Stimulated activated CD4-positive, alpha-beta T cell treated with anti-CD3 and anti-CD28 coated beads, Interleukin-15, amount 100 ng/mL, for 24 hours (primary cell): ENCODE results near the gene RAB35.

ENCODE experiments used
- DNase-seq: peaks from one replicate; pipeline ENCODE4 v3.0.0-alpha.2; 2020

The RAB35 gene

DNA sequence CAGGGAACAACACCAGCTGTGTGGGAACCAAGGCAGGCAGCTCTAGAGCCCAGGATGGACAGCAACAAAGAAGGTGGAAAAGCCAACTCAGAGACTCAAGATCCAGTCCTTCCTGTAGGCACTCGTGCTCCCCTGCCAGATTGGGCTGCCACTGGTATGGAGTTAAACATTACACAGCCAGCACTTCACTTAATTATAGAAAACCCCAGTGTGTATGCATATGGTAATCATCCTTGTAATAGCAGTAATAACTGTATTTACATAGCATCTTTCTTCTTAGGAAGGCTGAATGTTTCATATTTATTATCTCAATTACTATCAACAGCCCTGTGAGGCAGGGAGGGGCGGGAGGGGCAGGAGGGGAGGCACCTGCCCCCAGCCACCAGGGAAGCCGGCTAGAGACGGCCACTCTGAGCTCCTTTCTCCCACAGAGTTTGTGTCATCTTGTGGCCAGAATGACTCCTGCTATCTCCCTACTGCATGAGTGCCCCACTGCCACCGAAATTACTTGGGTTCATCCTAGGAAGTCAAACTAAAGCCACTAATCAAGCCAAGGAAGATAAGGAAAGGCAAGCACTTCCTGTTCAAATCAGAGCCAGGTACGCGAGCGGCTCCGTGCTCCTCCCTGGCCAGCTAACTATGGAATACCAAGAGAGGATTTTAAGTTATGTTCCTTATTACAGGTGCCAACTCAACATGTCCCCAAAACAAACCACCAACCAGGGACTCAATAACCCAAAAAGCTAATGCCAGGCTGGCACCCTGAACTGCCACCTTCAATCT lies 15.7 kb upstream of the RAB35 start:
- DNase-seq, result no peak

GRCh38 chr12:120131116-120131515 lies 14.6 kb upstream of the RAB35 start:
- no peak for DNase-seq

- no peak for DNase-seq
Observed at GRCh38 chr12:120130011-120130410, 13.5 kb upstream of the RAB35 start.

DNA sequence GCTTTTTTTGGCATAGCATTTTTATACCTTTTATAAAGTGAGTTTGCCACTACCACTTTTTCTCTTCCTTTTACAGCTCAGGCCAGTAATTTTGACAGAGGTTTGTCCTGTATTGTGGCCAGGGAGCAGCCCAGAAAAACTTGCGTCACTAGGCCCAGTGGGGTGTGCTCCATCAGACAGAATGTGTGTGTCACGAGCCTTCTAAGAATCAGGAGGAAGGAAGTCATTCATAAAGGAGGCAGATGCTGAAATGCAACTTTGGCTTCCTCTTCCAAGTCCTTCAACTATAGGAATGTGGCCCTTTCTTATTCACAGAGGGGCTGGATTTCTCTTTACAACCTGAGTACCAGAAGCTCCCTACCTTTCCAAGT lies 10.1 kb upstream of the RAB35 start:
- peak; percentile 40 for DNase-seq

DNA sequence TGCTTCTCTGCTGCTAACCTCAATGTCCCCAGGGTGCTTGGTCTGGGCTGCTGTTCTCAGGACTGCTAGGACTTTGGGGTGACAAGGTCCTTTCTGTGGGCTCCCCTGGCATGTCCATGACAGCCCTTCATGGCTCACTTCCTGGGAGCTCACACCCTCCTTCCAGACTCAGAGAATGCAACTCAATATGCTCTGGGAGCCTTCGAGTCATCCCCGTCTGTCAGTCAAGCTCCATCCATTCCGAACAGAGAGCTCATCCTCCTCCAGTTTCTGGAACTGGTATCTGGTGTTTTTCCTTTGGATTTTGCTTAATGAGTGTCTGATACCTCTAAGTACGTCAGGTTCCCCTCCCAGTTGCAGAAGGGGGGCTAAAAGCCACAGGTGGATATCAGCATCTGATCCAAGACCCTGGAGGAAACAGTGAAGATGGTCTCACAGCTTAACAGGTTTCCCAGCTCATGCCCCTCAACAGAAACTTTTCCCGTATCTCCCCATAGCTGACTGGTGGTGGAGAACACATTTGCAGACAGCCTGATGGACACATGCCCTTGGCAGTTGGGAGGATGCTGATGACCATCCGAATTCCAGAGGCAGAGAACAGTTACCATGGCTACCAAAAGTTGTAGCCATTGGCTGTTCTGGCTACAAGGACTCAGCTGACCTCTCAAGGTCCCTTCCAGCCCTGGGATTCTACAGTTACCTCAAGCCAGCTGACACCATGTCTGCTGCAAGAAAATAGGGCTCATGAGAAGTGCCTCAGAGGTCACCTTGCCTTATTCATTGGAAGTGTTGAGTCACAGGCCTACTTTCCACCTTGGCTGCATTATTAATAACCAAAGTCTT lies 9.5 kb upstream of the RAB35 start:
- DNase-seq, result peak; percentile 39

GRCh38 chr12:120125029-120125428 lies 8.5 kb upstream of the RAB35 start:
- no peak for DNase-seq

- DNase-seq, result peak; percentile 28
Observed at GRCh38 chr12:120121766-120122293, 5.3 kb upstream of the RAB35 start.

GRCh38 chr12:120121343-120121742 lies 4.8 kb upstream of the RAB35 start:
- no peak for DNase-seq

DNA sequence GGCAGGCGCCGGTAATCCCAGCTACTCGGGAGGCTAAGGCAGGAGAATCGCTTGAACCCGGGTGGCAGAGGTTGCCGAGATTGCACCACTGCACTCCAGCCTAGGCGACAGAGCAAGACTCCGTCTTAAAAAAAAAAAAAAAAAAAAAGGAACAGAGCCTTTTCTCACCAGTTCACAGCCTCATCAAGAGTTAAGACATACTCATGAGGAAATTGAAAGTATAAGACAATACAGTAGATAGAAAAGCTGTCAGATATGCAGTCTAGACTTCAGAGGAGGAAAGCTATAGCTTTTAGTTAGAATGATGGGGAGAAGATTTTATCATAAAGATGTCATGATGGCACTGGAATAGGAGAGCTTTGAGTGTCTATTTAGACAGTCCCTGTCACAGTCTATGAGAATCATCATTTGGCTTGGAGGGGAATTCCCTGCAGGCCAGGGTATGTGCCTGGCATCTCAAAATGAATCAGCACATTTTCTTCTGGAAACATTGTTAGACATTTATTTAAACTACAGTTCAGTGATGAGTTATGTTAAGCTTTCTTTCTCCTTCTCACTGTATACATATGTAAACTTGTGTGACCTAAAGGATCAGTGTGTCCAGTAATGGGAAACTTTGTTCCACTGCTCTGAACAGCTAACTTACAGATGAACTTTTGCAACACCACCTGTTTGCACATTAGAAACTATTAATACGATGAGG lies 2.9 kb upstream of the RAB35 start:
- DNase-seq, result peak; percentile 61

- no peak for DNase-seq
Observed at GRCh38 chr12:120118321-120119061, 1.9 kb upstream of the RAB35 start.

GRCh38 chr12:120117961-120118320 lies 1.4 kb upstream of the RAB35 start:
- no peak for DNase-seq

- DNase-seq, result peak; percentile 98
Observed at GRCh38 chr12:120116792-120117651, 469 bp upstream of the RAB35 start.

- peak; percentile 65 for DNase-seq
Observed at GRCh38 chr12:120115692-120116440, 687 bp downstream of the RAB35 start.

DNA sequence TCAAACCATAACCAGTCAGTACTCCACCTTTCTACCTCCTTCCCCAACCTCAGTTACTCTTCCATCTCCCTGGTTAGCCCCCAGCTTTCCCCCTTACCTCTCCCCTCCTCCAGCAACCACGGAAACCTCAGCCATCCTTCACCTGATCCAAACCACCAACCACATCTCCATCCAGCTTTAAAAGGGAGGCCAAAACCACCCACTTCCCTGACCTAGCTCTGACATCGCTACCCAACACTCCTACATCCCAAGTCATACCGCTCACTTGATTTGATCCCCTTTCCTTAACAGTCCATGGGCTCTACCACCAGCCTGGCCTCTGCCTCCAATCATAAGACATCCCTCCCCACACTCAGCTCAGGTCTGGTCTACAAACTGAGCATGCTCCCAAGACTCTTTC lies 1.5 kb downstream of the RAB35 start:
- no peak for DNase-seq

DNA sequence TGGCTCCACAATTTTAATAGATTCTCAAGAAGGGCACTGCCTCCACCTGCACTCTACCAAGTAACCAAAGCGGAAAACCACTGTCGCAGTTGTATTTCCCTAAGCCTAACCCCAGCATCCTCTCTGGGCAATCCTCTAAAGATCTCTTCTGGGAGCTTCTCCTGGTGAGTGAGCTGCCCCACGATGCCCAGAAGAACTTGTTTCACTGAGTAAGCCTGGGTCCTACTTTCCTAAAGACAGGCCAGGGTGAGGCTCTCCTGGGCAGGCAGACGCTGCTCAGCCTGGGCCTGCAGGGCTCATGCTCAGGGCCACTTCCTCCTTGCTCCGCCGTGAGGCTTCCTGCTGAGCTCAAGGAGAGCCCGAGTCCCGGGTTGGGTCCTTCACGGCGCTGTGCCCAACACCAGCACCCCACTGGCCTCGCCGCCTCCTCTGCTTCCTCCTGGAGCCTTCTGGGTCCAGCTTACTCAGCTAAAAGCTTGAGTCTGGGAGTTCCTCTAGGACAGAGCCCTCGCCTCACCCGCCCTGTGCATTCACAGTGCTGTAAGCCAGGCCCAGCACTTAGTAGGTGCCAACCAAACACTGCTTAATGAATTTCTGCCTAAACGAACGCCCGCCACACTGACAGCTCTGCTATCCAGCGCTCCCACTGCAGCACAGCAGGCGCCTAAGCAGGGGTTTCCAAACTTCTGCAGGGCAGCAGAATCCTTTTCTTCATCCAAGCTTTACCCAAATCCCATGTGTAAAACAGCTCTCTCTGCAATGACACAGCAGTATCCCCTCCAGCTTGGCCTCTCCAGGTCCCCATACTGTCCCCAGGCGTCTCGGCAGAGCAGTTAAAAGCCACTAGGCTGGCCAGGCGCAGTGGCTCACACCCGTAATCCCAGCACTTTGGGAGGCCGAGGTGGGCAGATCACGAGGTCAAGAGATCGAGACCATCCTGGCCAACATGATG lies 5.7 kb downstream of the RAB35 start:
- peak; percentile 63 for DNase-seq

DNA sequence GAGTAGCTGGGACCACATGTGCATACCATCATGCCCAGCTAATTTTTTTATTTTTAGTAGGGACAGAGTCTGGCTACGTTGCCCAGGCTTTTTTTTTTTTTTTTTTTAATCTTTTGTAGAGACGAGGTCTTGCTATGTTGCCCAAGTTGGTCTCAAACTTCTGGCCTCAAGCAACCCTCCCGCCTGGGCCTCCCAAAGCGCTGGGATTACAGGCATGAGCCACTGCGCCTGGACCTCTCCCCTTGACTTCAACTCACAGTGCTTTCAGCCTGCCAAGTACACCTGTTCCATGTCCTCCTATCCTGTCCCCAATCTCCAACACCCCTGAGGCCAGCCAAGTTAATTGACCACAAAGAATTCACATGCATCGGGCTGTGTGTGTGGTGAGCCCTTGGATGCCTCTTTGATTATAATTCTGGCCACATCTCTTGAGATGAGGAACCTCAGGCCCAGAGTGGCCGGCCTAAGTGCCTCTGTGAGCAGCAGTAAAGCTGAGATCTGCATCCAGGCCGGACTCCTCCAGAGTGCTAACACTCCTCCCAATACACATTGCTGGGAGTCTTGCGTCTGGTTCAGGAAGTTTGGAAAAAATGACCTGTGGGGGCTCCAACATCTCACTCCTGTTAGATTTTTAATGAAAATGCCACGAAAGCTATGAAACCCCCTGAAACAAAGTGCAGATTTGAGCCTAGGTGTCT lies 6.8 kb downstream of the RAB35 start:
- DNase-seq, result no peak

DNA sequence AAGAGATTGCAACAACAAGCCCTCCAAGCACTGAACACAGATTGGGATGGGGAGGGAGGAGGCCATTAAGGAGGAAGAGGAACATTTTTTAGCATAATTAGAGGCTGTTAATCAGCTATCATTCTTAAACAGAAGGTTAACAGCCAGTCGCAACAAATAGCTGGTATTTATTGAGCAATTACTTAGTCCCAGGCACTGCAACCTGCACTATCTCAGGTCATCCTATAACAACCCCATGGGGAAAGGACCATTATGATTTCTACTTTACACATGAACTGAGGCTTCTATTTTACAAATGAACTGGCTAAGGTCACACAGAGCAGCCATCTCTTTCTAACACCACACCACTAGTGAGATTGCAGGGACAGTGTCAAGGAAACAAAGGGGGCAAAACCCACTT lies 10.4 kb downstream of the RAB35 start:
- no peak for DNase-seq

- no peak for DNase-seq
Observed at GRCh38 chr12:120103371-120103770, 13.2 kb downstream of the RAB35 start.

- DNase-seq, result no peak
Observed at GRCh38 chr12:120103044-120103338, 13.6 kb downstream of the RAB35 start.
